ENCODE measurements around the gene MAP3K3.

DNA sequence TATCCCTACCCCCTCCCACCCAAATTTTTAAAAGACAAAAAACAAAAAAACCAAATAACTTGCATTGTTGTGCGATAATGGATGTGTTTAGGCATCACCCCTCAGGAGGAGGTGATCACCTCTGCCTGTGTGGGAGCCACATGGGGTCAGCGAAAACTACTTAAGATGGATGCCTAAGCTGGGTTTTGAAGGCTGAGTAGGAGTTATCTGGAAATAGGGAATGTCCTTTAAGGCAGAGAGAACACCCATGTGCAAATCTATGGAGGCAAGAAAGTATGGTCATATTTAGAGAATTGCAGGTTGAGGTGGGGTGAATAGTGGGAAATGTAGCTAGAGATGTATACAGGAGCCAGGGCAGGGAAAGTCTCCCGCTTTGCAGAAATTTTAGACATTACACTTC is 27.1 kb upstream of the MAP3K3 start:
- TF ChIP-seq, protein P1, sequence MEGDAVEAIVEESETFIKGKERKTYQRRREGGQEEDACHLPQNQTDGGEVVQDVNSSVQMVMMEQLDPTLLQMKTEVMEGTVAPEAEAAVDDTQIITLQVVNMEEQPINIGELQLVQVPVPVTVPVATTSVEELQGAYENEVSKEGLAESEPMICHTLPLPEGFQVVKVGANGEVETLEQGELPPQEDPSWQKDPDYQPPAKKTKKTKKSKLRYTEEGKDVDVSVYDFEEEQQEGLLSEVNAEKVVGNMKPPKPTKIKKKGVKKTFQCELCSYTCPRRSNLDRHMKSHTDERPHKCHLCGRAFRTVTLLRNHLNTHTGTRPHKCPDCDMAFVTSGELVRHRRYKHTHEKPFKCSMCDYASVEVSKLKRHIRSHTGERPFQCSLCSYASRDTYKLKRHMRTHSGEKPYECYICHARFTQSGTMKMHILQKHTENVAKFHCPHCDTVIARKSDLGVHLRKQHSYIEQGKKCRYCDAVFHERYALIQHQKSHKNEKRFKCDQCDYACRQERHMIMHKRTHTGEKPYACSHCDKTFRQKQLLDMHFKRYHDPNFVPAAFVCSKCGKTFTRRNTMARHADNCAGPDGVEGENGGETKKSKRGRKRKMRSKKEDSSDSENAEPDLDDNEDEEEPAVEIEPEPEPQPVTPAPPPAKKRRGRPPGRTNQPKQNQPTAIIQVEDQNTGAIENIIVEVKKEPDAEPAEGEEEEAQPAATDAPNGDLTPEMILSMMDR (IDR thresholded peaks at IDR 0.05 in 4 of 5, conservative IDR thresholded peaks at IDR 0.05 in 1 of 5): no peak
- no peak for TF ChIP-seq POLR2A (IDR thresholded peaks at IDR 0.05)

Data from gastrocnemius medialis (tissue), 4 donors.